GM10248 (cell line): ENCODE results near the gene OR13A1.
"Not testable (repeated sequence)": the region's sequence is repeated elsewhere in the genome, so short reads cannot be mapped to it uniquely, and the experiment has no call there.

Experiments
- CTCF ChIA-PET: fragments of 300-600 bp; sonication (Branson Sonifier 250); formaldehyde crosslinking; extraction: SDS; loops from one replicate; lab custom pipeline; 2021; ENCODE audit warnings: antibody characterized with exemption; lab: Yijun Ruan, JAX
- POLR2A ChIA-PET: fragments of 350-650 bp; sonication (Branson Sonifier 250); formaldehyde crosslinking; extraction: SDS; loops from one replicate; lab custom pipeline; 2020; ENCODE audit warnings: antibody characterized with exemption; lab: Yijun Ruan, JAX
- DNase-seq: peaks from one replicate; pipeline ENCODE4 v3.0.0; 2012; ENCODE audit errors: extremely low spot score
- CTCF ChIP-seq: IDR thresholded peaks from 2 replicates; pipeline ENCODE4 v1.5.1; 2012; ENCODE audit warnings: mild to moderate bottlenecking, low read depth; ENCODE audit errors: extremely low read depth, missing control alignments, control extremely low read depth

The OR13A1 gene

GRCh38 chr10:45294681-45295080, 20.7 kb downstream of the OR13A1 start:
- ChIA-PET POLR2A (no interaction called here), CTCF (no interaction called here)
- no peak for DNase-seq
- TF ChIP-seq CTCF: no peak

- no peak for TF ChIP-seq CTCF
- CTCF ChIA-PET: no interaction called here
- POLR2A ChIA-PET: no interaction called here
- DNase-seq: no peak
These were observed 28.4 kb downstream of the OR13A1 start for GRCh38 chr10:45286980-45287379.

- no peak for TF ChIP-seq CTCF
- POLR2A ChIA-PET: no interaction called here
- DNase-seq: no peak
- CTCF ChIA-PET: interaction anchor here (1.4 kb wide), 2 partner anchors 31 to 32 kb away, joined by 3 to 4 read pairs; no protein-coding TSS in a partner anchor
These were observed 33.3 kb downstream of the OR13A1 start for GRCh38 chr10:45282061-45282460.

- no peak for DNase-seq
- ChIA-PET CTCF (no interaction called here), POLR2A (no interaction called here)
- TF ChIP-seq CTCF: no peak
These were observed 35.2 kb downstream of the OR13A1 start for GRCh38 chr10:45280113-45280760.

GRCh38 chr10:45279682-45280081, 35.7 kb downstream of the OR13A1 start:
- ChIA-PET CTCF (no interaction called here), POLR2A (no interaction called here)
- no peak for TF ChIP-seq CTCF
- no peak for DNase-seq

- no peak for DNase-seq
- TF ChIP-seq CTCF: no peak
- POLR2A ChIA-PET: no interaction called here
- CTCF ChIA-PET: no interaction called here
These were observed 36.4 kb downstream of the OR13A1 start for GRCh38 chr10:45278860-45279498.

- POLR2A ChIA-PET, DNase-seq, CTCF ChIA-PET: not testable (repeated sequence)
These were observed 39.3 kb downstream of the OR13A1 start for GRCh38 chr10:45276146-45276545.
